Measurements from ENCODE around the gene LRRC32. TPM values are rescaled to one million over a fixed set of nuclear protein-coding genes. Genes with fewer than 3 reads are reported as not detected.

Gene LRRC32
- total RNA-seq, 1 donor from 2014 or later: 5.5 TPM

DNA sequence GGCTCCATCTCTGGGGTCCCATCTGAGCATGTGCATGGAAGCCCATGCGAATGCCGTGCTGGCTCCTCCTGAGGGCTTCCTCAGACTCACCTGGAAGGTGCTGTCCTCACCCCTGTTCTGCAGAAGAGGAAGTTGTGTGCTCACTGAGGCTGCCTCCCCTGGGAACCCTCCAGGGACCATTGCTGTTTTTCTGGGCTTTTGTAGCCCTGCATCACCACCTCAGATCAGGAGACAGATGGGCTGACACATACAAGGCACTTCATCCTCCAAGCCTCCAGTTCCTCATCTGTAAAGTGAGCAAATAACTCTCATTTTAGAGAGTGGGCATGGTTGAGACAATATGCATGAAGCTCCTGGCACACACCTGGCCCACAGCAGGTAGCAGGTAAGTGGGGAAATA, 12.1 kb upstream of the LRRC32 start:
- no peak overlapping the region for H3K4me3 Mint-ChIP-seq
- H3K9me3 Mint-ChIP-seq: no peaks in the 10 kb centered on the region
- intact Hi-C loops (cut with micrococcal nuclease): loop anchor here (10.0 kb wide), 1 partner anchor 238 kb away; the partner anchor contains the start of gene EMSY
- no peaks in the 10 kb centered on the region for H3K36me3 Mint-ChIP-seq (ENCODE audit: low read depth)
- DNase-seq (ENCODE audit: low spot score): no peak
- H3K4me1 Mint-ChIP-seq (ENCODE audit: low read depth): peaks cover 41% of the 10 kb centered on the region
- H3K27ac Mint-ChIP-seq: no peak overlapping the region
- peaks cover 21% of the 10 kb centered on the region for H3K27me3 Mint-ChIP-seq (ENCODE audit: insufficient read depth)

DNA sequence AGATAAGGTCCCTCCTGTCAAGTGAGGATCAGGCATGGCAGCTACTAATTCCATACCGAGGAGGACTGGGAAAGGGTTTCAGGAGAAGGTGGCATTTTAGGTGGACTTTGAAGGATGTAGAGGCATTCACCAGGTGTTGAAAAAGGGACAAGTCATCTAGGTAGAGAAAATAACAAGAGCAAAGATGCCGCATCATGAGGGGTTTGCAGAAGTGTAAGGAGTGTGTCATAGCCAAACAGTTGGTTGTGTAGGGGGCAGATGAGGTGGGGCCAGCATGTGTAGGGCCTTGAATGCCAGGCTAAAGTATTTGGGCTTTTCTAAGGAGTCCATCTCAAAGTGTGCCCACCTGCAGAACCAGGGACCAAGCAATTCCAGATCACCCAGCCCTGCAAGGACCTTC, 11.6 kb upstream of the LRRC32 start:
- no peak overlapping the region for H3K4me3 Mint-ChIP-seq
- H3K27ac Mint-ChIP-seq: no peak overlapping the region
- no peaks in the 10 kb centered on the region for H3K36me3 Mint-ChIP-seq (ENCODE audit: low read depth)
- H3K9me3 Mint-ChIP-seq: no peaks in the 10 kb centered on the region
- intact Hi-C loops (cut with micrococcal nuclease): loop anchor here (10.0 kb wide), 1 partner anchor 237 kb away; the partner anchor contains the start of gene EMSY
- peaks cover 44% of the 10 kb centered on the region for H3K4me1 Mint-ChIP-seq (ENCODE audit: low read depth)
- no peak for DNase-seq (ENCODE audit: low spot score)
- H3K27me3 Mint-ChIP-seq (ENCODE audit: insufficient read depth): peaks cover 21% of the 10 kb centered on the region

DNA sequence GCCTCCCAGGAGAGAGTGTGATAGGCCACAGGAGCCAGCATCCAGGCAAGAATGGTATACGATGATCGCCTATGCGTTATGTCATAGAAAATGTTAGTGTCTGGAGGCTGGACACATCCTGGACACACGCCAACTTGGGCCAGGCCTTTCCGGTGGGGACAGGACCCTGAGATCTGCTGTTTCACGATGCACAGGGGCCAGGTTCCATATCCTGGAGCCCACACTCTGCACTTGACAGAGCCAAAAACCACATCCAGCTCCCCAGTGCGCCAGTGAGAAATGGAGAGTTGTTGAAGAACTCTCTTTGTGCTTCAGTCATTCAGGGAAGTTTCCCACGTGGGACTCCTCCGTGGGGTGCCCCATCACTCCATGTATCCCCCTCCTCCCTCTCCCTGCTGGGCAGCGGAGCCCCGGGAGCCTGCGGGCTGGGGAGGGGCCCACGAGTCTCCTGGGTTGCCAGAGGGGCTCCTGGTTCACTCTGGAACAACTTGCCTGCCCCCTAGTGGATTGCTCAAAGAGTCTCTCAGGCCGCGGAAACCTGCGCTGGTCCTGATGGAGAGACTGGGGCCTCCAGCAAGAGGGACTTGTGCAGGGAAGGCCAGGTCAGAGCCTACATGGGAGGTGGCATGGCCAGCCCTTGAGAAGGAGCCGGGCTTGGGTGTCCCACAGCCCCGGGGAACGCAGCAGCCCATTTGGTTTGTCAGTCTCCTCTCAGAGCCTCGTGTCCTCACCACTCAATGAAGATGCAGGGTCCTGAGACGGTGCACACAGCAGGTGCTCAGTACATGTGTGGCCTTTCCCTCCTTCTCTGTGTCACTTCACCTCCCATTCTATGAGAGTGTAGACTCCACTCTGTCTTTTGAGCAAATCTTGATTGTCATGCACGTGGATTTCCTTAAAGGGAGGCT, 10.2 kb upstream of the LRRC32 start:
- peak; percentile 55 for DNase-seq (ENCODE audit: low spot score)
- no peaks in the 10 kb centered on the region for H3K36me3 Mint-ChIP-seq (ENCODE audit: low read depth)
- intact Hi-C loops (cut with micrococcal nuclease): loop anchor here (1.0 to 10.0 kb wide), 4 partner anchors 82 to 470 kb away; partner anchors contain the start of gene EMSY

DNA sequence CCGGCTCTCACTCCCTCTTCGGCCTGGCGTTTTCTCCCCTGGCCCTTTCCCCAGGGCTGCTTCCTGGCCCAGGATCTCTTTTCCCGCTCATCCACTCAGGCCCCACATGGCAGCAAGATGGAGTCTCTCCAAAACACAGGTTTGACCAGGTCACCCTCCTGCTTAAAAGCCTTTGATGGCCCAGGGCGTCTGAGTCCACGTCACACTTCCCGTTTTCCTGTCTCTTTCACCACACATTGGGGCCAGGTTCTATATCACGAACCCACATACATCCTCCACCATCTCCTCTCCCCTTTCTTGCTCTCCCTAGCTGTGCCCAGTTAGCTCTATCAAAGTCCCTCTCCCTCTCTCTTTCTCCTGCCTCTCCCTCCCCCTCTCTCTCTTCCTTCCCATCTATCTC, 7.8 kb upstream of the LRRC32 start:
- H3K27ac Mint-ChIP-seq: peak overlapping the region; percentile 26
- no peaks in the 10 kb centered on the region for H3K36me3 Mint-ChIP-seq (ENCODE audit: low read depth)
- intact Hi-C loops (cut with micrococcal nuclease): no loop called here
- no peaks in the 10 kb centered on the region for H3K9me3 Mint-ChIP-seq
- DNase-seq (ENCODE audit: low spot score): no peak
- H3K27me3 Mint-ChIP-seq (ENCODE audit: insufficient read depth): peaks cover 21% of the 10 kb centered on the region
- H3K4me1 Mint-ChIP-seq (ENCODE audit: low read depth): peaks cover 36% of the 10 kb centered on the region
- no peak overlapping the region for H3K4me3 Mint-ChIP-seq

More for the DNA sequence above, 10.2 kb upstream of the LRRC32 start:
- H3K9me3 Mint-ChIP-seq: no peaks in the 10 kb centered on the region
- H3K4me1 Mint-ChIP-seq (ENCODE audit: low read depth): peaks cover 37% of the 10 kb centered on the region
- no peak overlapping the region for H3K27ac Mint-ChIP-seq
- H3K4me3 Mint-ChIP-seq: no peak overlapping the region
- peaks cover 22% of the 10 kb centered on the region for H3K27me3 Mint-ChIP-seq (ENCODE audit: insufficient read depth)

DNA sequence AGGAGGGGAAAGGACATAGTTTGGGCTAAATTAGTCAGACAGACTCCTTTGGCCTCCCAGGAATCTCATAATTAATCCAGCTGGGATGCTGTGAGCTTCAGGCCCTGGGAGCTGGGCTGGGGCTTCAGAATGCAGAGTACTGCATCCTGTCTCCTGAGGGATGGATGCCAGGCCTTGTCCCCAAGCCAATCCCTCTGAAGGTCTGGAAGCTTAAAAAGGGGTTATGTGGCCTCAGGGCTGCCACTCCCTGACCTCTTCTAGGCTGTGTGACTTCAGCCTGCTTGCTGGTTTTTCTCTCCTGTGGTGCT, 6.9 kb upstream of the LRRC32 start:
- H3K27ac Mint-ChIP-seq: no peak overlapping the region
- no peaks in the 10 kb centered on the region for H3K9me3 Mint-ChIP-seq
- no peak overlapping the region for H3K4me3 Mint-ChIP-seq
- H3K27me3 Mint-ChIP-seq (ENCODE audit: insufficient read depth): peaks cover 21% of the 10 kb centered on the region
- no peaks in the 10 kb centered on the region for H3K36me3 Mint-ChIP-seq (ENCODE audit: low read depth)
- intact Hi-C loops (cut with micrococcal nuclease): no loop called here
- H3K4me1 Mint-ChIP-seq (ENCODE audit: low read depth): peaks cover 44% of the 10 kb centered on the region
- DNase-seq (ENCODE audit: low spot score): no peak

DNA sequence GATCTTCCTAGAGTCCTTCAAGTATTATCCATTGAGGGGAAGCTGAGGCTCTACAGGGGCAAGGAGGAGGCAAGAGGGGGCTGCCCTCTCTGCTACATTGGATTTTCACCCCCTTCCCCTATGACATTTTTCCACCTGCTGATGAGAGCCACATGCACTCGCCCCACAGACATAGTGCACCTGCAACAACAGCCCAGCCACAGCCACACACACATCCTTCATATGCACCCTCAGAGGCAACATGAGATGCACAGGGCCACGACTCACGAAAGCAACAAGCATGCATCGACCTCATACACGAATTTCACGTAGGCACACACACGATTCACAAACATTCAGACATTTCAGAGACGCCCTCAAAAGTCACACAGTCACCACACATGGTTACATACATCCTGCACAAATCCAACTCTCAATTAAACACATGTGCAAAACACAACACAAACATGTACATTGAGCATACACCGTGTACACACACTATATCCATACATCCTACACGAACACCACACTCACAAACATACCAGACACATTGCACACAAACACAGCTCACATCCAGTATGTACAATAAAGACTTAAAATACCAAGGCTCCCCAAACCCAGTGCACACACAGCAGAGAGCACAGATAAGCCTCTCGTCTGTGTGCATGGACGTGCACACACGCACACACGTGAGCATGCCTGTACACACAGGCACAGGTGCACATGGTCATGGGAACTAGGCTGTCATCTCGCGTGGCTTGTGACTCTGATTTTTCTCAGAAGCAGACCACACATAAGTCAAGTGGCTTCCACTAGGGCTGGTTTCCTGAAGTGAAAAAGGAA, 6.3 kb upstream of the LRRC32 start:
- H3K4me1 Mint-ChIP-seq (ENCODE audit: low read depth): peaks cover 49% of the 10 kb centered on the region
- peak overlapping the region; percentile 1 for H3K27ac Mint-ChIP-seq
- intact Hi-C loops (cut with micrococcal nuclease): loop anchor here (1.0 kb wide), 1 partner anchor 79 kb away; no protein-coding TSS in a partner anchor
- no peak for DNase-seq (ENCODE audit: low spot score)
- H3K4me3 Mint-ChIP-seq: peak overlapping the region; percentile 2
- H3K27me3 Mint-ChIP-seq (ENCODE audit: insufficient read depth): peaks cover 18% of the 10 kb centered on the region
- H3K9me3 Mint-ChIP-seq: no peaks in the 10 kb centered on the region
- no peaks in the 10 kb centered on the region for H3K36me3 Mint-ChIP-seq (ENCODE audit: low read depth)

DNA sequence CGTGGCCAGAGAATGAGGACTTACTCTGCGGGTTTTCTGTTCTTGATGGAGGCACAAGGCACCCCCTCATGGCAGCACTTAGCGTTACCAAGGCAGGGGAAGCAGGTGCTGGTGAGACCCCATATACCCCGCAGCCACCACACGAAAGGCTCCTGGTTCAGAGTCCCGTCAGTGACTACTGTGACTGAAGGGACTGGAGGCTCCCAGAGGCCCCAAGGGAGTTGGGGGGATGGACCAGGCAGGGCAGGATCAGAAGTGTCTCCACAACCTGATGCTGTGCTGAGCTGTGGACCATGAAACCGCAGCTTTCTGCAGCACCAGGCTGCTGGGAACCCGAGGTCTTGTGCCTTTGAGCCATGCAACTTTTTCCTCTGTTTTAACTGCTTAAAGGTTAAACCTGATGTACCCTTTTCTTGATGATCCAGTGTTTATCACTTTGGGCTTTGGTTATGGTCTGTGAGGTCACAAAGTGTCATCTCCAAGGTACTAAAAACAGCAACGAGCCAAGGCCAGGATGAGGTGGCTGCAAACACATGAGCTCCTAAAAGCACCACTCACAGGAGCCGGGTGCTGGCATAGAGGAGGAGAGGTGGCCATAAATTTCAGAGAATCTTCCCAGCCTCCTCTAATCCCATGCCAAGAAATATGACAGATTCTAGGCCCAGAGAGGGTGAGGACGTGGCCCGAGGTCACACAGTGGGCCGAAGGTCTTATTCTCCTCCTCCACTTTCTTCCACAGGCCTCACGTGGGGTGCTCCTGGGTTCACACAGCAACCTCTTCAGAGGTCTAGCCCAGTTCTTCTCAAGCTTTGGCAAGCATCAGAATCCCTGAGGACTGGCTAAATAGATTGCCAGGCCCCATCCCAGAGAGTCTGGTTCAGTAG, 4.2 kb upstream of the LRRC32 start:
- DNase-seq (ENCODE audit: low spot score): no peak
- peaks cover 55% of the 10 kb centered on the region for H3K4me1 Mint-ChIP-seq (ENCODE audit: low read depth)
- H3K4me3 Mint-ChIP-seq: no peak overlapping the region
- no peak overlapping the region for H3K27ac Mint-ChIP-seq
- intact Hi-C loops (cut with micrococcal nuclease): loop anchor here (5.0 kb wide), 1 partner anchor 292 kb away; the partner anchor contains the start of genes GVQW3 and THAP12
- H3K36me3 Mint-ChIP-seq (ENCODE audit: low read depth): no peaks in the 10 kb centered on the region
- peaks cover 13% of the 10 kb centered on the region for H3K27me3 Mint-ChIP-seq (ENCODE audit: insufficient read depth)
- no peaks in the 10 kb centered on the region for H3K9me3 Mint-ChIP-seq

DNA sequence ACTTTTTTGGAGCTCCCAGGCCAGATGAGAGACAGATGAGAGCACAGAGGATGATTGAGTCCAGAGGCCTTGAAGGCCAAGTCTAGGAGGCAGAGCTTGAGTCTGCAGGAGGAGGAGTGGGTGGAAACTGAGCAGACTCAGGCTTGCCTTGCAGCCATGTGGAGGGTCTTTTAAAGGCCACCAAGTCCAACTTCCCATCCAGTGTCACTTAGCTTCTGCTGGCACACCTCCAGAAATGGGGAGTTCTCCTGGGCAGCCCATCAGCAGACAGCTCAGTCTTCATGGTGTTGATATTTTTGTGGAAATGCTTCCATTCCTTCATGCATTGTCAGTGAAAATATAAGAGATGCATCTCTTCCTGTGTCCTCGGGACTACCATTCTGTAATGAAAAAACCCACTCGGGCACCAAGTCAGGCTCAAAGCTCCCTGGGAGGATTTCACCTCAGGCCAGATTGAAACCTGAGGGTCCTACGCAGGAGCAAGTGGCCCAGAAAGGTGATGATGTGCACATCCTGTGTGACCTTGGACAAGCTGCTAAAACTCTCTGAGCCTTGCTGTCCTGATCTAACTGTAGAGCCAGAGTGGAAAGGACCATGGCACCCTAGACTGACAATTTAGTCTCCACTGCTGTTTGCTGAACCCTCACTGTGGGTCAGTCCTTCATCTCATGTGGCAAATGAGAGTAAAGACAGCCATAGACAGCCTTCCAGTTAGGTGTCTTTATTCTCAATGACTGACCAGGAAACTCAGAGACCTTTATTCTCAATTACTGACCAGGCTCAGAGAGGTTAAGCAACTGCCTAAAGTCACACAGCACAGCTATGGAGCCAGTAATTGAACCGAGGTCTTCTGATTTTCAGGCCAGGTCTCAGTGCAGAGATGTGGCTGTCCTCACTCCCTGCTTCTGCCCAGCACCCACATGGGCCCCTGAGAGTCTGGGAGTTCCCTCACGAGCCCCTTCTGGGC, 2.9 kb upstream of the LRRC32 start:
- peak overlapping the region; percentile 53 for H3K27ac Mint-ChIP-seq
- intact Hi-C loops (cut with micrococcal nuclease): loop anchor here (5.0 kb wide), 1 partner anchor 291 kb away; the partner anchor contains the start of genes GVQW3 and THAP12
- H3K4me1 Mint-ChIP-seq (ENCODE audit: low read depth): peaks cover 46% of the 10 kb centered on the region
- peaks cover 17% of the 10 kb centered on the region for H3K27me3 Mint-ChIP-seq (ENCODE audit: insufficient read depth)
- H3K36me3 Mint-ChIP-seq (ENCODE audit: low read depth): no peaks in the 10 kb centered on the region
- H3K4me3 Mint-ChIP-seq: peak overlapping the region; percentile 15
- DNase-seq (ENCODE audit: low spot score): no peak
- no peaks in the 10 kb centered on the region for H3K9me3 Mint-ChIP-seq

DNA sequence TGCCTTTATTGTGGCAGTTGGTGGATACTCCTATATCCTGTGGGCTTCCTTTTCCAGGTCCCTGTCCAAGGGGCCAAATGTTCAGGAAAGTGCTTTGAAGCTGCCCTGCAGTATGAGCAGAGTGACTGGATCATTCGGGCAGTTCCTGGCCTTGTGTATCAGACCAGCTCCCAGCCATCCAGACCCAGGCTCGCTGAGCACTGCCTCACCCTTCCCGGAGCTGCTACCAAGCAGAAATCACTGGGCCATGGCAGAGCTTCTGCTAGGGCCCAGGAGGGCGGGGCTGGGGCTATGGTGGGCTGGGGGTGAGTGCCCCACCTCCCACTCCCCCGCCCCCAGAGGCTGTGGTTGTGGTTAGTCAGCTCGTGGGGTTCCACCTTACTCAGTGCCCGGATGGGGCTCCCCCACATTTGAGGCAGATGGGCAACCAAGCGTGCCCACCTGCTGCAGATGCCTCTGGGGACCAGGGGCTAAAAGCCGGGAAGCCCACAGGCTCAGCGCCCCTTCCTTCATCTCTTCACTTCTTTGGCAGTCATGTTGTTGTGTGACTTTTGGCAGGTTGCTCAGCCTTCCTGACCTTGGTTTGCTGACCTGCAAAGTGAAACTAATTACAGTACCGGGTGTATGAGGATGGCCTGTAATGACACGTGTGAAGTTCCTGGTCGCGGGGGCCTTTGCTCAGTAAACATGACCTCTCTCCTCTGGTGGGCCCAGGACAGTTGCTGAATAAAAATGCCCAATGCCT, 2.1 kb upstream of the LRRC32 start:
- peak overlapping the region; percentile 15 for H3K4me3 Mint-ChIP-seq
- H3K4me1 Mint-ChIP-seq (ENCODE audit: low read depth): peaks cover 37% of the 10 kb centered on the region
- H3K36me3 Mint-ChIP-seq (ENCODE audit: low read depth): no peaks in the 10 kb centered on the region
- DNase-seq (ENCODE audit: low spot score): no peak
- H3K27ac Mint-ChIP-seq: peak overlapping the region; percentile 53
- peaks cover 15% of the 10 kb centered on the region for H3K27me3 Mint-ChIP-seq (ENCODE audit: insufficient read depth)
- H3K9me3 Mint-ChIP-seq: no peaks in the 10 kb centered on the region
- intact Hi-C loops (cut with micrococcal nuclease): loop anchor here (5.0 kb wide), 1 partner anchor 290 kb away; the partner anchor contains the start of genes GVQW3 and THAP12

DNA sequence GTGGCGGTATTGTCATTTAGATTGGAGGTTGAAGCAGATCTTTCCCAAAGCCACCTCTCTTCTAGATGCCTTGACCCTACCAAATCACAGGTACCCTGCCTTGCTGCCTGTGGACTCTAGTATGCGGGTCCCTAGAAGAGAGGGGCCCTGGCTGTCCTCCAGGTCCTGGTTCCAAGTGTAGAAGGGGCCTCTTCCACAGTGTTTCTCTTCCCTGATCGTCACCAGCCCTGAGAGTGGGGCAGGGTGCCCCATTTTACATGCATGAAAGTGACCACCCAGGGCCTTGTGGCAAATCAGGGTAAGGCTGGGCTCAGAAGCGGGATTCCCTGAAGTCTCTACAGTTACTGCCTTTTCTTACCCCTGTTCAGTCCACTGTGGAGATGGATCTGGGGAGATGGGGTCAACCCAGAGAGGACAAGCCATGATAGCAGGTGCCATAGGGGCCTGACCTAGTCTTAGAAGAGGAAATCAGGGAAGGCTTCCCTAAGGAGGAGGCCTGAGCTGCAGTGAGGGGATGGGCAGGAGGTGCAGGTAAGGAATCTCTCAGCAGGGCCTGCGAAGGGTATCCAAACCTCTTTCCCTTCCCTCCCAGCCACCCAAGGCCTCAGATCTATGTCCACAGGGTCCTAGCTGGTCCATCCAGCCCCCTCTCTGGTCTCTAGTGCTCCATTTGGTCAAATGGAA, 1.2 kb upstream of the LRRC32 start:
- no peak for DNase-seq (ENCODE audit: low spot score)
- peaks cover 15% of the 10 kb centered on the region for H3K27me3 Mint-ChIP-seq (ENCODE audit: insufficient read depth)
- H3K9me3 Mint-ChIP-seq: no peaks in the 10 kb centered on the region
- H3K36me3 Mint-ChIP-seq (ENCODE audit: low read depth): no peaks in the 10 kb centered on the region
- intact Hi-C loops (cut with micrococcal nuclease): loop anchor here (2.0 to 5.0 kb wide), 2 partner anchors 85 to 289 kb away; partner anchors contain the start of genes GVQW3 and THAP12
- H3K4me1 Mint-ChIP-seq (ENCODE audit: low read depth): peaks cover 31% of the 10 kb centered on the region
- H3K4me3 Mint-ChIP-seq: peak overlapping the region; percentile 48
- H3K27ac Mint-ChIP-seq: no peak overlapping the region

All from activated T-helper 1 cell treated with anti-CD3 and anti-CD28 coated beads, Interleukin-12 subunit alpha, Interleukin-12 subunit beta, Interleukin-2, Interleukin-4 antibody, amounts not matched to agents 30 ng/mL and 10 ng/mL and 1 ng/mL, durations not matched to agents 14 hours and 24 hours and 36 hours (primary cell).